ENCODE results near the gene ZDHHC17. TPM values are rescaled to one million over a fixed set of nuclear protein-coding genes. Genes with fewer than 3 reads are reported as not detected.

Gene ZDHHC17
- total RNA-seq, 1 experiment from 2014 or later, result 25.3 TPM

DNA sequence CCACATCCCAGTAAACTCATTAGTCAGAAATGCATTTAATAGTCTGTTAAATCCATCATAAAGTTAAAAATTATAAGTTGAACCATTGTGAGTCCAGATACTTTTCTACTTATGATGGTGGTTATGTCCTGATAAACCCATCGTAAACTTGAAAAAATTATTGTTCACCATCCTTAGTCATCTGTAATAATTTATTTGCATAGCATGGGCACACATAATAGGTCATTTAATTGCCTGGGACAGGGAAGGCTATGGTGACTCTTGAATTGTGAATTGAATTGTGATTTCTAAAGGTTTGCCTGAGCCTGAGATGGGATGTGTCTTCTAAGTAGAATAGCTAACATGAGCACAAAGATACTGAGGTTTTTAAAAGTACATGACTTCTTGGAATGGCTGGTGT, 21.5 kb downstream of the ZDHHC17 start:
- H3K9me3 ChIP-seq (ENCODE audit: control insufficient read depth in 1 of 2, insufficient read depth in 1 of 2, low read depth in 1 of 2, low read length in 2 of 2), result no peaks in the 10 kb centered on the region
- TF ChIP-seq, protein P1, sequence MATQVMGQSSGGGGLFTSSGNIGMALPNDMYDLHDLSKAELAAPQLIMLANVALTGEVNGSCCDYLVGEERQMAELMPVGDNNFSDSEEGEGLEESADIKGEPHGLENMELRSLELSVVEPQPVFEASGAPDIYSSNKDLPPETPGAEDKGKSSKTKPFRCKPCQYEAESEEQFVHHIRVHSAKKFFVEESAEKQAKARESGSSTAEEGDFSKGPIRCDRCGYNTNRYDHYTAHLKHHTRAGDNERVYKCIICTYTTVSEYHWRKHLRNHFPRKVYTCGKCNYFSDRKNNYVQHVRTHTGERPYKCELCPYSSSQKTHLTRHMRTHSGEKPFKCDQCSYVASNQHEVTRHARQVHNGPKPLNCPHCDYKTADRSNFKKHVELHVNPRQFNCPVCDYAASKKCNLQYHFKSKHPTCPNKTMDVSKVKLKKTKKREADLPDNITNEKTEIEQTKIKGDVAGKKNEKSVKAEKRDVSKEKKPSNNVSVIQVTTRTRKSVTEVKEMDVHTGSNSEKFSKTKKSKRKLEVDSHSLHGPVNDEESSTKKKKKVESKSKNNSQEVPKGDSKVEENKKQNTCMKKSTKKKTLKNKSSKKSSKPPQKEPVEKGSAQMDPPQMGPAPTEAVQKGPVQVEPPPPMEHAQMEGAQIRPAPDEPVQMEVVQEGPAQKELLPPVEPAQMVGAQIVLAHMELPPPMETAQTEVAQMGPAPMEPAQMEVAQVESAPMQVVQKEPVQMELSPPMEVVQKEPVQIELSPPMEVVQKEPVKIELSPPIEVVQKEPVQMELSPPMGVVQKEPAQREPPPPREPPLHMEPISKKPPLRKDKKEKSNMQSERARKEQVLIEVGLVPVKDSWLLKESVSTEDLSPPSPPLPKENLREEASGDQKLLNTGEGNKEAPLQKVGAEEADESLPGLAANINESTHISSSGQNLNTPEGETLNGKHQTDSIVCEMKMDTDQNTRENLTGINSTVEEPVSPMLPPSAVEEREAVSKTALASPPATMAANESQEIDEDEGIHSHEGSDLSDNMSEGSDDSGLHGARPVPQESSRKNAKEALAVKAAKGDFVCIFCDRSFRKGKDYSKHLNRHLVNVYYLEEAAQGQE (IDR thresholded peaks at IDR 0.05; ENCODE audit: low read depth), result no peak
- TF ChIP-seq POLR2AphosphoS5 (IDR thresholded peaks at IDR 0.05; ENCODE audit: low read depth, low read length) (no peak), RAD21 (IDR thresholded peaks at IDR 0.05; ENCODE audit: low read depth) (no peak), ZNF274 (IDR thresholded peaks at IDR 0.05; ENCODE audit: low read depth, low read length) (no peak), ZFX (IDR thresholded peaks at IDR 0.05) (no peak), SRF (IDR thresholded peaks at IDR 0.05; ENCODE audit: low read depth) (no peak), FOSL1 (IDR thresholded peaks at IDR 0.05; ENCODE audit: low read depth) (no peak), JUND (IDR thresholded peaks at IDR 0.05) (no peak), POLR2A (IDR thresholded peaks at IDR 0.05; ENCODE audit: borderline replicate concordance, extremely low read depth, insufficient read depth, insufficient read length) (no peak), CBX3 (IDR thresholded peaks at IDR 0.05; ENCODE audit: low read depth) (no peak), EZH2phosphoT487 (IDR thresholded peaks at IDR 0.05; ENCODE audit: borderline replicate concordance) (no peak), EZH2 (IDR thresholded peaks at IDR 0.05) (no peak), EGR1 (IDR thresholded peaks at IDR 0.05; ENCODE audit: low read depth) (no peak)
- TF ChIP-seq, protein P2, sequence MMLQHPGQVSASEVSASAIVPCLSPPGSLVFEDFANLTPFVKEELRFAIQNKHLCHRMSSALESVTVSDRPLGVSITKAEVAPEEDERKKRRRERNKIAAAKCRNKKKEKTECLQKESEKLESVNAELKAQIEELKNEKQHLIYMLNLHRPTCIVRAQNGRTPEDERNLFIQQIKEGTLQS (IDR thresholded peaks at IDR 0.05), result no peak
- TF ChIP-seq, protein P3, sequence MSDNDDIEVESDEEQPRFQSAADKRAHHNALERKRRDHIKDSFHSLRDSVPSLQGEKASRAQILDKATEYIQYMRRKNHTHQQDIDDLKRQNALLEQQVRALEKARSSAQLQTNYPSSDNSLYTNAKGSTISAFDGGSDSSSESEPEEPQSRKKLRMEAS (IDR thresholded peaks at IDR 0.05), result no peak
- TF ChIP-seq, protein P4, sequence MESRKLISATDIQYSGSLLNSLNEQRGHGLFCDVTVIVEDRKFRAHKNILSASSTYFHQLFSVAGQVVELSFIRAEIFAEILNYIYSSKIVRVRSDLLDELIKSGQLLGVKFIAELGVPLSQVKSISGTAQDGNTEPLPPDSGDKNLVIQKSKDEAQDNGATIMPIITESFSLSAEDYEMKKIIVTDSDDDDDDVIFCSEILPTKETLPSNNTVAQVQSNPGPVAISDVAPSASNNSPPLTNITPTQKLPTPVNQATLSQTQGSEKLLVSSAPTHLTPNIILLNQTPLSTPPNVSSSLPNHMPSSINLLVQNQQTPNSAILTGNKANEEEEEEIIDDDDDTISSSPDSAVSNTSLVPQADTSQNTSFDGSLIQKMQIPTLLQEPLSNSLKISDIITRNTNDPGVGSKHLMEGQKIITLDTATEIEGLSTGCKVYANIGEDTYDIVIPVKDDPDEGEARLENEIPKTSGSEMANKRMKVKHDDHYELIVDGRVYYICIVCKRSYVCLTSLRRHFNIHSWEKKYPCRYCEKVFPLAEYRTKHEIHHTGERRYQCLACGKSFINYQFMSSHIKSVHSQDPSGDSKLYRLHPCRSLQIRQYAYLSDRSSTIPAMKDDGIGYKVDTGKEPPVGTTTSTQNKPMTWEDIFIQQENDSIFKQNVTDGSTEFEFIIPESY (IDR thresholded peaks at IDR 0.05; ENCODE audit: extremely low read depth, insufficient replicate concordance, low read length), result no peak
- TF ChIP-seq, protein P5, sequence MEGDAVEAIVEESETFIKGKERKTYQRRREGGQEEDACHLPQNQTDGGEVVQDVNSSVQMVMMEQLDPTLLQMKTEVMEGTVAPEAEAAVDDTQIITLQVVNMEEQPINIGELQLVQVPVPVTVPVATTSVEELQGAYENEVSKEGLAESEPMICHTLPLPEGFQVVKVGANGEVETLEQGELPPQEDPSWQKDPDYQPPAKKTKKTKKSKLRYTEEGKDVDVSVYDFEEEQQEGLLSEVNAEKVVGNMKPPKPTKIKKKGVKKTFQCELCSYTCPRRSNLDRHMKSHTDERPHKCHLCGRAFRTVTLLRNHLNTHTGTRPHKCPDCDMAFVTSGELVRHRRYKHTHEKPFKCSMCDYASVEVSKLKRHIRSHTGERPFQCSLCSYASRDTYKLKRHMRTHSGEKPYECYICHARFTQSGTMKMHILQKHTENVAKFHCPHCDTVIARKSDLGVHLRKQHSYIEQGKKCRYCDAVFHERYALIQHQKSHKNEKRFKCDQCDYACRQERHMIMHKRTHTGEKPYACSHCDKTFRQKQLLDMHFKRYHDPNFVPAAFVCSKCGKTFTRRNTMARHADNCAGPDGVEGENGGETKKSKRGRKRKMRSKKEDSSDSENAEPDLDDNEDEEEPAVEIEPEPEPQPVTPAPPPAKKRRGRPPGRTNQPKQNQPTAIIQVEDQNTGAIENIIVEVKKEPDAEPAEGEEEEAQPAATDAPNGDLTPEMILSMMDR (IDR thresholded peaks at IDR 0.05 in 2 of 3, conservative IDR thresholded peaks at IDR 0.05 in 1 of 3; ENCODE audit: borderline replicate concordance in 1 of 3, insufficient read depth in 1 of 3, low read depth in 2 of 3, low read length in 2 of 3), result no peak
- H3K4me3 ChIP-seq (replicated peaks in 1 of 2; ENCODE audit: low read depth in 1 of 2, low read length in 2 of 2), result no peak overlapping the region
- H2AFZ ChIP-seq (ENCODE audit: low read depth, low read length, poor library complexity, severe bottlenecking), result no peak overlapping the region
- no peaks in the 10 kb centered on the region for H3K4me1 ChIP-seq (ENCODE audit: control insufficient read depth in 1 of 2, insufficient read depth in 2 of 2, low read length in 2 of 2)
- no TSS peak for BruUV-seq (replicated peaks)
- H4K20me1 ChIP-seq (ENCODE audit: insufficient read depth), result no peaks in the 10 kb centered on the region
- no peaks in the 10 kb centered on the region for H3K36me3 ChIP-seq (ENCODE audit: control insufficient read depth in 1 of 2, insufficient read depth in 2 of 2, low read length in 2 of 2)
- CTCF ChIA-PET, result interaction anchor here (0.9 kb wide), 1 partner anchor 225 kb away, joined by 4 read pairs; no protein-coding TSS in a partner anchor
- POLR2A ChIA-PET, result no interaction called here
- no peak overlapping the region for H3K27ac ChIP-seq (ENCODE audit: low read depth, low read length)
- H3K9ac ChIP-seq (ENCODE audit: low read length), result no peak overlapping the region
- H3K27me3 ChIP-seq (ENCODE audit: insufficient read depth, low read length), result no peaks in the 10 kb centered on the region
- intact Hi-C loops (cut with micrococcal nuclease), result no loop called here
- H3K79me2 ChIP-seq (ENCODE audit: insufficient read depth, low read length), result peaks cover 36% of the 10 kb centered on the region
- no peak for DNase-seq (ENCODE audit: low read depth, low spot score)
- no peak for ATAC-seq
- H3K9me2 ChIP-seq (ENCODE audit: insufficient read depth), result no peaks in the 10 kb centered on the region
- RAD21 ChIA-PET (ENCODE audit: low non-redundant PET in 1 of 2, low total read pairs in 2 of 2, uncharacterized antibody in 2 of 2, unreplicated experiment in 2 of 2), result no interaction called here
- H3K4me2 ChIP-seq (ENCODE audit: low read length), result no peak overlapping the region

All from HCT116 (cell line).